Measurements from ENCODE around the gene EPHB3.

Gene EPHB3

GRCh38 chr3:184581331-184581855 lies 19.8 kb downstream of the EPHB3 start:
- no peak for DNase-seq (ENCODE audit: low spot score)

GRCh38 chr3:184582646-184583577 lies 21.3 kb downstream of the EPHB3 start:
- peak; percentile 78 for DNase-seq (ENCODE audit: low spot score)

- no peak for DNase-seq (ENCODE audit: low spot score)
Observed at GRCh38 chr3:184583578-184584451, 22.2 kb downstream of the EPHB3 start.

- no peak for DNase-seq (ENCODE audit: low spot score)
Observed at GRCh38 chr3:184584464-184584891, 22.9 kb downstream of the EPHB3 start.

GRCh38 chr3:184585545-184585944 lies 24.0 kb downstream of the EPHB3 start:
- DNase-seq (ENCODE audit: low spot score) = no peak

GRCh38 chr3:184586851-184587250 lies 25.3 kb downstream of the EPHB3 start:
- no peak for DNase-seq (ENCODE audit: low spot score)

- DNase-seq (ENCODE audit: low spot score) = no peak
Observed at GRCh38 chr3:184588776-184589175, 27.2 kb downstream of the EPHB3 start.

- DNase-seq (ENCODE audit: low spot score) = no peak
Observed at GRCh38 chr3:184590795-184591194, 29.2 kb downstream of the EPHB3 start.

GRCh38 chr3:184591789-184592188 lies 30.2 kb downstream of the EPHB3 start:
- DNase-seq (ENCODE audit: low spot score) = no peak

- DNase-seq (ENCODE audit: low spot score) = no peak
Observed at GRCh38 chr3:184592371-184593219, 31.0 kb downstream of the EPHB3 start.

GRCh38 chr3:184593220-184593927 lies 31.8 kb downstream of the EPHB3 start:
- no peak for DNase-seq (ENCODE audit: low spot score)

- no peak for DNase-seq (ENCODE audit: low spot score)
Observed at GRCh38 chr3:184593928-184594303, 32.3 kb downstream of the EPHB3 start.

GRCh38 chr3:184594371-184595001 lies 32.9 kb downstream of the EPHB3 start:
- DNase-seq (ENCODE audit: low spot score) = no peak

GRCh38 chr3:184595726-184596125 lies 34.1 kb downstream of the EPHB3 start:
- DNase-seq (ENCODE audit: low spot score) = no peak

GRCh38 chr3:184596233-184596632 lies 34.6 kb downstream of the EPHB3 start:
- DNase-seq (ENCODE audit: low spot score) = no peak

GRCh38 chr3:184596886-184597575 lies 35.4 kb downstream of the EPHB3 start:
- no peak for DNase-seq (ENCODE audit: low spot score)

GRCh38 chr3:184597829-184598573 lies 36.4 kb downstream of the EPHB3 start:
- no peak for DNase-seq (ENCODE audit: low spot score)

- peak; percentile 49 for DNase-seq (ENCODE audit: low spot score)
Observed at GRCh38 chr3:184598574-184598927, 37.0 kb downstream of the EPHB3 start.

- no peak for DNase-seq (ENCODE audit: low spot score)
Observed at GRCh38 chr3:184599143-184599542, 37.6 kb downstream of the EPHB3 start.
